ENCODE measurements around the gene RNF220. TPM values are rescaled to one million over a fixed set of nuclear protein-coding genes. Genes with fewer than 3 reads are reported as not detected.

The RNF220 gene
- total and polyA plus RNA-seq, 11 donors: 54.2 to 108 (median 62.4) TPM

GRCh38 chr1:44670751-44671640 lies 265.9 kb downstream of the RNF220 start:
- Histone ChIP-seq H3K9me3 (no peaks in the 10 kb centered on the region), H3K4me3 (no peak overlapping the region), H3K27ac (no peak overlapping the region), H3K36me3 (peaks cover 0 to 6% (median 0%) of the 10 kb centered on the region in 9 donors), H3K4me1 (peaks cover 0 to 44% (median 21%) of the 10 kb centered on the region in 12 donors), H3K27me3 (no peaks in the 10 kb centered on the region)
- intact Hi-C loops (cut with DNase I): loop anchor here in 1 of 10 donors (1.0 to 10.0 kb wide), 2 partner anchors 17 to 64 kb away; partner anchors contain the start of genes KIF2C and RNU5D-1
- TF ChIP-seq POLR2A (IDR thresholded peaks at IDR 0.05) (no peak), CTCF (IDR thresholded peaks at IDR 0.05) (no peak)
- DNase-seq (no peak), ATAC-seq (no peak)
- WGBS, 4 donors: 91 to 95% (median 93%) methylated on average over 10 of the region's 10 CpGs

- intact Hi-C loops (cut with DNase I): loop anchor here in 1 of 10 donors (10.0 kb wide), 1 partner anchor 62 kb away; the partner anchor contains the start of genes KIF2C and RNU5D-1
- Histone ChIP-seq H3K9me3 (no peaks in the 10 kb centered on the region), H3K27me3 (no peaks in the 10 kb centered on the region), H3K27ac (peak overlapping the region in 11 of 12 donors; percentile 23 to 97 (median 92)), H3K36me3 (peaks cover 0 to 6% (median 0%) of the 10 kb centered on the region in 9 donors), H3K4me1 (peaks cover 0 to 58% (median 21%) of the 10 kb centered on the region in 12 donors), H3K4me3 (peak overlapping the region in 1 of 12 donors; percentile 76)
- no peak for TF ChIP-seq CTCF (IDR thresholded peaks at IDR 0.05)
- peak in 1 of 2 donors; percentile 14 for TF ChIP-seq POLR2A (IDR thresholded peaks at IDR 0.05)
- ATAC-seq (no peak), DNase-seq (peak in 3 of 5 donors; percentile 35 to 56 (median 50))
- 68 to 71% (median 70%) methylated on average over 13 of the region's 13 CpGs for WGBS, 4 donors
Observed at GRCh38 chr1:44672254-44672955, 267.4 kb downstream of the RNF220 start.

- intact Hi-C loops (cut with DNase I): loop anchor here in 1 of 10 donors (10.0 kb wide), 1 partner anchor 62 kb away; the partner anchor contains the start of genes KIF2C and RNU5D-1
- peaks cover 0 to 66% (median 21%) of the 10 kb centered on the region in 12 donors for H3K4me1 ChIP-seq
- 65 to 83% (median 77%) methylated on average over 14 of the region's 14 CpGs for WGBS, 4 donors
Observed at GRCh38 chr1:44672961-44673674, 268.1 kb downstream of the RNF220 start.

More at GRCh38 chr1:44672961-44673674, 268.1 kb downstream of the RNF220 start:
- Histone ChIP-seq H3K4me3 (peak overlapping the region; percentile 30 to 85 (median 68)), H3K9me3 (no peaks in the 10 kb centered on the region), H3K36me3 (peaks cover 0 to 6% (median 0%) of the 10 kb centered on the region in 9 donors), H3K27me3 (no peaks in the 10 kb centered on the region), H3K27ac (peak overlapping the region; percentile 81 to 98 (median 96))
- no peak for TF ChIP-seq POLR2A (IDR thresholded peaks at IDR 0.05)
- TF ChIP-seq CTCF (IDR thresholded peaks at IDR 0.05): no peak
- DNase-seq: no peak
- no peak for ATAC-seq

Measured in heart left ventricle (tissue), 16 donors.